Psoas muscle (tissue), 8 donors: ENCODE data around the gene SLC25A48. TPM values are rescaled to one million over a fixed set of nuclear protein-coding genes. Genes with fewer than 3 reads are reported as not detected.
"Not testable (repeated sequence)": the region's sequence is repeated elsewhere in the genome, so short reads cannot be mapped to it uniquely, and the experiment has no call there.

Experiments
- ATAC-seq, 4 donors: fragments of 200-7000 bp; cut with Tn5 transposase; one replicate each; pipeline ENCODE4 v1.9.1; 2020; ENCODE audit warnings: moderate library complexity in 3 of 4, mild to moderate bottlenecking in 2 of 4
- DNase-seq, 2 donors: peaks; one replicate each; pipeline ENCODE4 v3.0.0-alpha.2; 2020
- H3K27ac ChIP-seq: fragments of 200-600 bp; one replicate; pipeline ENCODE4 v1.8.0; 2022
- H3K27me3 ChIP-seq, 3 donors: fragments of 200-600 bp in 1 of 3; one replicate each; pipeline versions ENCODE4 v1.6.1 to v1.8.0; 2013 to 2022; ENCODE audit warnings: low read length in 2 of 3, mild to moderate bottlenecking in 2 of 3, moderate library complexity in 1 of 3; ENCODE audit not compliant: insufficient read depth in 3 of 3
- H3K36me3 ChIP-seq, 2 donors: fragments of 200-600 bp in 1 of 2; one replicate each; pipeline versions ENCODE4 v1.6.1 to v1.8.0; 2013 to 2022; ENCODE audit warnings: low read depth in 1 of 2, mild to moderate bottlenecking in 1 of 2, moderate library complexity in 1 of 2; ENCODE audit not compliant: insufficient read depth in 1 of 2
- H3K4me1 ChIP-seq: fragments of 200-600 bp; one replicate; pipeline ENCODE4 v1.8.0; 2022
- H3K4me3 ChIP-seq: fragments of 200-600 bp; one replicate; pipeline ENCODE4 v1.8.0; 2022; ENCODE audit warnings: mild to moderate bottlenecking
- H3K9me3 ChIP-seq: fragments of 200-600 bp; one replicate; pipeline ENCODE4 v1.8.0; 2022
- CTCF ChIP-seq: fragments of 200-600 bp; IDR thresholded peaks from one replicate; pipeline ENCODE4 v1.8.0; 2022; ENCODE audit warnings: antibody characterized with exemption
- WGBS, 3 donors: extraction: QIAGEN DNeasy Blood & Tissue Kit; methylation state at CpG; one replicate each; pipeline versions ENCODE4 v1.1.6 to v1.1.7; 2013; 5-methylcytosine and 5-hydroxymethylcytosine counted together
- intact Hi-C, 2 donors: fragments of 100-400 bp; cut with DNase I; formaldehyde crosslinking; loops; one replicate each; pipeline versions ENCODE4 v1.11.0 to v1.14.2; 2022
- polyA plus RNA-seq, 3 donors: library from polyadenylated mRNA; stranded (reverse); fragments of 200-250 nt; gene quantifications; one replicate each; pipeline ENCODE4 v1.2.3, GENCODE V29; 2013
- total RNA-seq, 4 donors: library from RNA; stranded (reverse); fragmentation: NEBNext Ultra II Directional in 2 of 4; extraction: Animal tissue kit (Norgen Biotek cat#: 25700) in 2 of 4; gene quantifications; one replicate each; pipeline versions ENCODE4 v1.2.1 to v1.2.4, GENCODE V29; 2021 to 2023
- donor health status: healthy with polysubstance abuse.
- donor health status: DM: no; HTN: no; CAD: no; lungs with moderate emphysema.
- donor health status: Bipolar disorder and iron deficiency.
- donor health status: healthy.
- donor health status: DM: yes; HTN: yes; CAD: no.
- donor health status: DM: no; HTN: no; CAD: no.
- donor health status: DM: no; HTN: no; CAD: no.
- donor health status: DM: yes; HTN: yes; CAD: no.

Gene SLC25A48
- total and polyA plus RNA-seq, 7 donors, result 1.7 to 9.6 (median 5.6) TPM; not detected in 1

- ATAC-seq, result no peak
- WGBS, 3 donors, result 90 to 96% (median 95%) methylated on average over 6 of the region's 6 CpGs
- H3K4me1 ChIP-seq, result no peaks in the 10 kb centered on the region
- no peak overlapping the region for H3K27ac ChIP-seq
- H3K9me3 ChIP-seq, result no peaks in the 10 kb centered on the region
- H3K4me3 ChIP-seq, result no peak overlapping the region
- DNase-seq, result no peak
- H3K36me3 ChIP-seq, result no peaks in the 10 kb centered on the region
- TF ChIP-seq CTCF, result no peak
- intact Hi-C loops, result no loop called here
- H3K27me3 ChIP-seq, result no peaks in the 10 kb centered on the region
Measured at GRCh38 chr5:135850671-135851070, 16.2 kb downstream of the SLC25A48 start.

DNA sequence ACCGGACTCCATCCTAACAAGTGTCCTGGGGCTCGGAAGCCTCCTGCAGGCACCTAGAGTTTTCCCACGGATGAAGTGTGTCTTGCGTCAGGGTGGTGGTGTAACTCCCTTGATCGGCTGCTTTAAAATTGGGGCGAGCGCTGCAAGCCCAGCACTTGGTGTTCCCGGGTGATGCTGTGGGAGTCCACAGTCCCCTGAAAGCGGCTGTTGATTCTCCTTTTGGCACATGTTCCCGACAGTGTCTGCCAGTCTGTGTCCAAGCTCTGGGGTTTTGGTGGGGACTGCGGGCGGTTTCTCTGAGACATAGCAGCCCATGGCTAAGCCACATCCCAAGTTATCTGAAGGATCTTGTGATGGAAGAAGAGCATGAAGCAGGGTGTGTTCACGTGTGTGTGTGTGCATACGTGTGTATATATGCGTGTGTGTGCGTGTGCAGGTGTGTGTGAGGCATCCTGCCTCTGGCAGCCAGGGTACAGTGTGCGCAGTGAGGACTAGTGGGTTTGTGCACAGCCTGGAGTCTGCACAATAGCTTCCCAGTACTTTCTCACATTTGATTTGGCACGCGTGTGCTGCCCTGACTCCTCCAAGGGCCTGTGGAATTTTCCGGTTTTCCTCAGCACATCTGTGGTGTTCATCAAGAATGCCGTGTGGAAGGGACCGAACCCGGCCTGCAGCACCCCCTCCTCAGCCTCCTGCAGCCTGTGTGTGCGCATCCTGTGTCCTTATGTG is 16.9 kb downstream of the SLC25A48 start:
- ATAC-seq (no peak), DNase-seq (no peak)
- intact Hi-C loops, result no loop called here
- H3K27me3 ChIP-seq, result no peaks in the 10 kb centered on the region
- H3K27ac ChIP-seq, result no peak overlapping the region
- TF ChIP-seq CTCF, result no peak
- H3K4me1 ChIP-seq, result no peaks in the 10 kb centered on the region
- WGBS, 3 donors, result 43 to 64% (median 63%) methylated on average over 24 of the region's 24 CpGs
- no peak overlapping the region for H3K4me3 ChIP-seq
- H3K36me3 ChIP-seq, result no peaks in the 10 kb centered on the region
- H3K9me3 ChIP-seq, result no peaks in the 10 kb centered on the region

GRCh38 chr5:135851915-135852845 is 17.7 kb downstream of the SLC25A48 start:
- 85 to 89% (median 89%) methylated on average over 33 to 34 of the region's 34 CpGs for WGBS, 3 donors
- H3K9me3 ChIP-seq, result no peaks in the 10 kb centered on the region
- H3K4me3 ChIP-seq, result no peak overlapping the region
- H3K27me3 ChIP-seq, result no peaks in the 10 kb centered on the region
- no peaks in the 10 kb centered on the region for H3K36me3 ChIP-seq
- no peak overlapping the region for H3K27ac ChIP-seq
- no peaks in the 10 kb centered on the region for H3K4me1 ChIP-seq
- intact Hi-C loops, result no loop called here
- no peak for ATAC-seq
- DNase-seq, result no peak
- TF ChIP-seq CTCF, result no peak

- WGBS, 3 donors, result 51 to 68% (median 62%) methylated on average over 2 of the region's 2 CpGs
- Histone ChIP-seq H3K36me3 (no peaks in the 10 kb centered on the region), H3K27me3 (no peaks in the 10 kb centered on the region), H3K27ac (no peak overlapping the region), H3K4me3 (no peak overlapping the region), H3K9me3 (no peaks in the 10 kb centered on the region), H3K4me1 (peaks cover 4% of the 10 kb centered on the region)
- ATAC-seq, result no peak
- intact Hi-C loops, result no loop called here
- DNase-seq, result no peak
- TF ChIP-seq CTCF, result no peak
Measured at GRCh38 chr5:135857630-135858311, 23.3 kb downstream of the SLC25A48 start.

DNA sequence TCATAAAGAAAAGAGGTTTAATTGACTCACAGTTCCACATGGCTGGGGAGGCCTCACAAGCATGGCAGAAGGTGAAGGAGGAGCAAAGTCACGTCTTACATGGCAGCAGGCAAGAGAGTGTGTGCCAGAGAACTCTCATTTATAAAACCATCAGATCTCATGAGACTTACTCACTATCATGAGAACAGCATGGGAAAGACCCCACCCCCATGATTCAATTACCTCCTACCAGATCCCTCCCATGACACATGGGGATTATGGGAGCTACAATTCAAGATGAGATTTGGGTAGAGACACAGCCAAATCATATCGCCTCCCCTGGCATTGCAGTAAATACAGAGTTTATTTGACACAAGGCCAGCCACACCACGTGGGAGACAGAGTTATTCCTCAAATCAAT is 24.7 kb downstream of the SLC25A48 start:
- 62 to 78% (median 63%) methylated on average over 3 of the region's 3 CpGs for WGBS, 3 donors
- ATAC-seq, intact Hi-C loops: not testable (repeated sequence)

More for the DNA sequence above, 24.7 kb downstream of the SLC25A48 start:
- H3K27ac ChIP-seq, H3K4me3 ChIP-seq, DNase-seq, H3K27me3 ChIP-seq, H3K36me3 ChIP-seq, H3K4me1 ChIP-seq, H3K9me3 ChIP-seq: not testable (repeated sequence)
